ENCODE measurements around the gene PPTC7. TPM values are rescaled to one million over a fixed set of nuclear protein-coding genes. Genes with fewer than 3 reads are reported as not detected.

PPTC7 gene
- total and polyA plus RNA-seq, 2 of the 13 experiments (the other 11 are each of a cell fraction or from before 2014, with no cell fraction given): 4.8 to 12.3 TPM

- TF ChIP-seq KAT7 (CRISPR knock-in tag; IDR thresholded peaks at IDR 0.05; ENCODE audit: borderline replicate concordance): no peak; the same call in 1 of the 2 replicates
- TF ChIP-seq ZFP62 (CRISPR knock-in tag; IDR thresholded peaks at IDR 0.05): no peak
- TF ChIP-seq, protein P1, sequence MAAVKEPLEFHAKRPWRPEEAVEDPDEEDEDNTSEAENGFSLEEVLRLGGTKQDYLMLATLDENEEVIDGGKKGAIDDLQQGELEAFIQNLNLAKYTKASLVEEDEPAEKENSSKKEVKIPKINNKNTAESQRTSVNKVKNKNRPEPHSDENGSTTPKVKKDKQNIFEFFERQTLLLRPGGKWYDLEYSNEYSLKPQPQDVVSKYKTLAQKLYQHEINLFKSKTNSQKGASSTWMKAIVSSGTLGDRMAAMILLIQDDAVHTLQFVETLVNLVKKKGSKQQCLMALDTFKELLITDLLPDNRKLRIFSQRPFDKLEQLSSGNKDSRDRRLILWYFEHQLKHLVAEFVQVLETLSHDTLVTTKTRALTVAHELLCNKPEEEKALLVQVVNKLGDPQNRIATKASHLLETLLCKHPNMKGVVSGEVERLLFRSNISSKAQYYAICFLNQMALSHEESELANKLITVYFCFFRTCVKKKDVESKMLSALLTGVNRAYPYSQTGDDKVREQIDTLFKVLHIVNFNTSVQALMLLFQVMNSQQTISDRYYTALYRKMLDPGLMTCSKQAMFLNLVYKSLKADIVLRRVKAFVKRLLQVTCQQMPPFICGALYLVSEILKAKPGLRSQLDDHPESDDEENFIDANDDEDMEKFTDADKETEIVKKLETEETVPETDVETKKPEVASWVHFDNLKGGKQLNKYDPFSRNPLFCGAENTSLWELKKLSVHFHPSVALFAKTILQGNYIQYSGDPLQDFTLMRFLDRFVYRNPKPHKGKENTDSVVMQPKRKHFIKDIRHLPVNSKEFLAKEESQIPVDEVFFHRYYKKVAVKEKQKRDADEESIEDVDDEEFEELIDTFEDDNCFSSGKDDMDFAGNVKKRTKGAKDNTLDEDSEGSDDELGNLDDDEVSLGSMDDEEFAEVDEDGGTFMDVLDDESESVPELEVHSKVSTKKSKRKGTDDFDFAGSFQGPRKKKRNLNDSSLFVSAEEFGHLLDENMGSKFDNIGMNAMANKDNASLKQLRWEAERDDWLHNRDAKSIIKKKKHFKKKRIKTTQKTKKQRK (IDR thresholded peaks at IDR 0.05; ENCODE audit: low read length): no peak
- peak; percentile 98 for TF ChIP-seq SAP130 (CRISPR knock-in tag; IDR thresholded peaks at IDR 0.05; ENCODE audit: low read depth)
- no peak for TF ChIP-seq PREB (CRISPR knock-in tag; IDR thresholded peaks at IDR 0.05)
- TF ChIP-seq CHD4 (IDR thresholded peaks at IDR 0.05; ENCODE audit: borderline replicate concordance, low read length): no peak
- TF ChIP-seq THYN1 (CRISPR knock-in tag; IDR thresholded peaks at IDR 0.05; ENCODE audit: borderline replicate concordance, low read depth): no peak
- peak; percentile 87; the same call in 1 of the 2 replicates for TF ChIP-seq MEIS1 (CRISPR knock-in tag; IDR thresholded peaks at IDR 0.05; ENCODE audit: borderline replicate concordance)
- TF ChIP-seq SOX5 (CRISPR knock-in tag; IDR thresholded peaks at IDR 0.05; ENCODE audit: borderline replicate concordance): no peak
- no peak for TF ChIP-seq NR2F1 (CRISPR knock-in tag; IDR thresholded peaks at IDR 0.05)
- no peak for TF ChIP-seq HHEX (CRISPR knock-in tag; IDR thresholded peaks at IDR 0.05)
- peak; percentile 83; the same call in 1 of the 2 replicates for TF ChIP-seq GTF3A (CRISPR knock-in tag; conservative IDR thresholded peaks at IDR 0.05)
- peak; percentile 82 for TF ChIP-seq ZNF563 (CRISPR knock-in tag; IDR thresholded peaks at IDR 0.05)
- 0 out of 2 replicates have a peak, but pooled peaks have one; percentile 14 for TF ChIP-seq HNRNPL (IDR thresholded peaks at IDR 0.05; ENCODE audit: low read depth, low read length)
- peak; percentile 76 for TF ChIP-seq ERF (CRISPR knock-in tag; IDR thresholded peaks at IDR 0.05)
- no peak for TF ChIP-seq ZBTB1 (CRISPR knock-in tag; IDR thresholded peaks at IDR 0.05; ENCODE audit: borderline replicate concordance)
- TF ChIP-seq CEBPB (IDR thresholded peaks at IDR 0.05; ENCODE audit: borderline replicate concordance, low read depth, low read length): no peak
- TF ChIP-seq ZNF501 (CRISPR knock-in tag; IDR thresholded peaks at IDR 0.05): peak; percentile 90
- TF ChIP-seq, protein P2, sequence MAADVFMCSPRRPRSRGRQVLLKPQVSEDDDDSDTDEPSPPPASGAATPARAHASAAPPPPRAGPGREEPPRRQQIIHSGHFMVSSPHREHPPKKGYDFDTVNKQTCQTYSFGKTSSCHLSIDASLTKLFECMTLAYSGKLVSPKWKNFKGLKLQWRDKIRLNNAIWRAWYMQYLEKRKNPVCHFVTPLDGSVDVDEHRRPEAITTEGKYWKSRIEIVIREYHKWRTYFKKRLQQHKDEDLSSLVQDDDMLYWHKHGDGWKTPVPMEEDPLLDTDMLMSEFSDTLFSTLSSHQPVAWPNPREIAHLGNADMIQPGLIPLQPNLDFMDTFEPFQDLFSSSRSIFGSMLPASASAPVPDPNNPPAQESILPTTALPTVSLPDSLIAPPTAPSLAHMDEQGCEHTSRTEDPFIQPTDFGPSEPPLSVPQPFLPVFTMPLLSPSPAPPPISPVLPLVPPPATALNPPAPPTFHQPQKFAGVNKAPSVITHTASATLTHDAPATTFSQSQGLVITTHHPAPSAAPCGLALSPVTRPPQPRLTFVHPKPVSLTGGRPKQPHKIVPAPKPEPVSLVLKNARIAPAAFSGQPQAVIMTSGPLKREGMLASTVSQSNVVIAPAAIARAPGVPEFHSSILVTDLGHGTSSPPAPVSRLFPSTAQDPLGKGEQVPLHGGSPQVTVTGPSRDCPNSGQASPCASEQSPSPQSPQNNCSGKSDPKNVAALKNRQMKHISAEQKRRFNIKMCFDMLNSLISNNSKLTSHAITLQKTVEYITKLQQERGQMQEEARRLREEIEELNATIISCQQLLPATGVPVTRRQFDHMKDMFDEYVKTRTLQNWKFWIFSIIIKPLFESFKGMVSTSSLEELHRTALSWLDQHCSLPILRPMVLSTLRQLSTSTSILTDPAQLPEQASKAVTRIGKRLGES (CRISPR knock-in tag; IDR thresholded peaks at IDR 0.05; ENCODE audit: borderline replicate concordance): no peak
- TF ChIP-seq DR1 (CRISPR knock-in tag; IDR thresholded peaks at IDR 0.05): peak; percentile 74; the same call in 1 of the 2 replicates
- TF ChIP-seq SATB2 (CRISPR knock-in tag; IDR thresholded peaks at IDR 0.05): no peak
- TF ChIP-seq ZBTB21 (CRISPR knock-in tag; IDR thresholded peaks at IDR 0.05): no peak
- no peak; the same call in 1 of the 2 replicates for TF ChIP-seq ZNF570 (CRISPR knock-in tag; IDR thresholded peaks at IDR 0.05; ENCODE audit: borderline replicate concordance)
These were observed 30.9 kb upstream of the PPTC7 start, which contains the start of gene TCTN1 (continued) for GRCh38 chr12:110613771-110614684.
